SK-N-SH (cell line): Measurements from ENCODE around the gene NSDHL. TPM values are rescaled to one million over a fixed set of nuclear protein-coding genes. Genes with fewer than 3 reads are reported as not detected.
A peak's percentile ranks its signal among the peaks of the same experiment; 100 is the strongest.

Experiments
- CTCF ChIA-PET: fragments of 300-600, 350-600 bp; formaldehyde crosslinking; extraction: SDS; loops from one replicate; lab custom pipeline; 2021; lab: Yijun Ruan, JAX
- POLR2A ChIA-PET: fragments of 350-600 bp; sonication (Branson Sonifier 250); formaldehyde crosslinking; extraction: SDS; loops from one replicate; lab custom pipeline; 2020; ENCODE audit warnings: antibody characterized with exemption, inconsistent platforms; lab: Yijun Ruan, JAX
- DNase-seq: peaks from one replicate; pipeline ENCODE4 v3.0.0; 2012
- H2AFZ ChIP-seq: fragments of 200-600 bp; sonication (generic); 2 replicates; pipeline ENCODE4 v1.8.1; 2016; ENCODE audit warnings: antibody characterized with exemption, mild to moderate bottlenecking, low read depth
- H3F3A ChIP-seq: fragments of 200-600 bp; sonication (generic); replicated peaks from 2 replicates; pipeline ENCODE3; 2016; ENCODE audit warnings: antibody characterized with exemption, mild to moderate bottlenecking; ENCODE audit not compliant: insufficient read depth
- H3K27ac ChIP-seq, 2 experiments: fragments of 200-500 bp in 1 of 2; fragments of 200-600 bp in 1 of 2; sonication (Bioruptor generic) in 1 of 2; sonication (generic), shearing (Covaris generic) in 1 of 2; 2 replicates each; pipeline versions ENCODE4 v1.5.1 to v1.6.1; 2014 to 2016; ENCODE audit warnings: low read depth in 2 of 2, inconsistent platforms in 1 of 2, low read length in 1 of 2, mild to moderate bottlenecking in 1 of 2, mixed read lengths in 1 of 2
- H3K27me3 ChIP-seq: fragments of 200-600 bp; sonication (generic), shearing (Covaris generic); 2 replicates; pipeline ENCODE4 v1.6.1; 2016; ENCODE audit warnings: mixed run types; ENCODE audit not compliant: insufficient read depth
- H3K36me3 ChIP-seq, 2 experiments: fragments of 200-500 bp in 1 of 2; fragments of 200-600 bp in 1 of 2; sonication (Bioruptor generic) in 1 of 2; sonication (generic) in 1 of 2; replicated peaks in 1 of 2; 2 replicates each; pipeline versions ENCODE3 to v1.5.1; 2014 to 2016; ENCODE audit warnings: low read length in 1 of 2, mild to moderate bottlenecking in 1 of 2; ENCODE audit not compliant: insufficient read depth in 2 of 2, control insufficient read depth in 1 of 2
- H3K4me1 ChIP-seq, 2 experiments: fragments of 200-500 bp in 1 of 2; fragments of 200-600 bp in 1 of 2; sonication (Bioruptor generic) in 1 of 2; sonication (generic), shearing (Covaris generic) in 1 of 2; 2 replicates each; pipeline versions ENCODE4 v1.5.1 to v1.6.1; 2014 to 2016; ENCODE audit warnings: low read depth in 1 of 2, low read length in 1 of 2, mixed run types in 1 of 2; ENCODE audit not compliant: insufficient read depth in 2 of 2, control insufficient read depth in 1 of 2
- H3K4me2 ChIP-seq: fragments of 200-600 bp; sonication (generic), shearing (Covaris generic); 2 replicates; pipeline ENCODE4 v1.6.1; 2017; ENCODE audit warnings: mixed run types
- H3K4me3 ChIP-seq, 2 experiments: fragments of 200-500 bp in 1 of 2; fragments of 200-600 bp in 1 of 2; sonication (Bioruptor generic) in 1 of 2; sonication (generic), shearing (Covaris generic) in 1 of 2; 2 replicates each; pipeline versions ENCODE4 v1.5.1 to v1.8.1; 2014 to 2016; ENCODE audit warnings: low read depth in 2 of 2, inconsistent platforms in 1 of 2, low read length in 1 of 2, mild to moderate bottlenecking in 1 of 2, mixed read lengths in 1 of 2, moderate library complexity in 1 of 2
- H3K79me2 ChIP-seq: fragments of 200-600 bp; sonication (generic); 2 replicates; pipeline ENCODE4 v1.8.1; 2017; ENCODE audit warnings: mild to moderate bottlenecking; ENCODE audit not compliant: insufficient read depth
- H3K9ac ChIP-seq: fragments of 200-600 bp; sonication (generic); 2 replicates; pipeline ENCODE4 v1.6.1; 2017; ENCODE audit warnings: mixed run types
- H3K9me2 ChIP-seq: fragments of 200-600 bp; sonication (generic); 2 replicates; pipeline ENCODE4 v1.6.1; 2017; ENCODE audit warnings: mixed run types
- H3K9me3 ChIP-seq: fragments of 200-600 bp; sonication (generic); 2 replicates; pipeline ENCODE4 v1.6.1; 2017; ENCODE audit warnings: mixed run types, mild to moderate bottlenecking, moderate library complexity
- H4K20me1 ChIP-seq: fragments of 200-600 bp; sonication (generic); 2 replicates; pipeline ENCODE4 v1.6.1; 2017; ENCODE audit warnings: mild to moderate bottlenecking, mixed run types; ENCODE audit not compliant: insufficient read depth
- CHD2 ChIP-seq: fragments of 150-350 bp; IDR thresholded peaks from 2 replicates; pipeline ENCODE4 v1.6.1; 2018; ENCODE audit warnings: low read length; ENCODE audit not compliant: partially characterized antibody
- CTCF ChIP-seq: fragments of 200-600 bp; sonication (generic); IDR thresholded peaks from 2 replicates; pipeline ENCODE4 v1.6.1; 2017; ENCODE audit warnings: antibody characterized with exemption, mild to moderate bottlenecking, moderate library complexity
- EP300 ChIP-seq, 2 experiments: IDR thresholded peaks; 2 replicates each; pipeline versions ENCODE4 v1.4.0 to v1.6.1; 2012; ENCODE audit warnings: borderline replicate concordance in 1 of 2, low read depth in 1 of 2, low read length in 1 of 2
- GABPA ChIP-seq: IDR thresholded peaks from 2 replicates; pipeline ENCODE4 v1.4.0; 2012; ENCODE audit warnings: low read depth, mild to moderate bottlenecking
- GATA2 ChIP-seq: sonication (generic); formaldehyde crosslinking; IDR thresholded peaks from 2 replicates; pipeline ENCODE4 v1.5.0; 2020; ENCODE audit warnings: mild to moderate bottlenecking, missing genetic modification reagents
- JUND ChIP-seq: IDR thresholded peaks from 2 replicates; pipeline ENCODE4 v1.4.0; 2012
- MEF2A ChIP-seq: IDR thresholded peaks from 2 replicates; pipeline ENCODE4 v1.4.0; 2012; ENCODE audit warnings: low read depth, borderline replicate concordance
- NRF1 ChIP-seq: IDR thresholded peaks from 2 replicates; pipeline ENCODE4 v1.6.1; 2012; ENCODE audit warnings: low read depth, mild to moderate bottlenecking, low read length
- POLR2AphosphoS5 ChIP-seq: IDR thresholded peaks from 2 replicates; pipeline ENCODE4 v1.6.1; 2012; ENCODE audit warnings: low read depth, low read length
- RAD21 ChIP-seq: IDR thresholded peaks from 2 replicates; pipeline ENCODE4 v1.6.1; 2012; ENCODE audit warnings: mild to moderate bottlenecking, low read length
- RCOR1 ChIP-seq: fragments of 150-350 bp; IDR thresholded peaks from 2 replicates; pipeline ENCODE4 v1.6.1; 2017; ENCODE audit warnings: antibody characterized with exemption, low read length
- SMC3 ChIP-seq: IDR thresholded peaks from 2 replicates; pipeline ENCODE4 v1.6.1; 2012; ENCODE audit warnings: low read depth, low read length, improper control_type of control experiment
- TEAD4 ChIP-seq: IDR thresholded peaks from 2 replicates; pipeline ENCODE4 v1.4.0; 2012; ENCODE audit warnings: mild to moderate bottlenecking, borderline replicate concordance; ENCODE audit not compliant: insufficient read depth
- whole genome bisulfite sequencing: methylation state at CpG from one replicate; pipeline ENCODE4 v1.1.6; 2017; ENCODE audit warnings: low lambda C conversion rate; 5-methylcytosine and 5-hydroxymethylcytosine counted together
- polyA plus RNA-seq, 3 experiments: library from polyadenylated mRNA; depleted of rRNA; stranded (reverse); fragments of >200 nt; gene quantifications; 2 replicates each; pipeline ENCODE4 v1.2.3, GENCODE V29; 2012

The NSDHL gene
- polyA plus RNA-seq, 1 of the 3 experiments (the other 2 are of a cell fraction) = 24.8 TPM

GRCh38 chrX:152913910-152914309, 83.0 kb downstream of the NSDHL start (continued):
- no peak for TF ChIP-seq CHD2
- TF ChIP-seq TEAD4 = no peak
- TF ChIP-seq POLR2AphosphoS5 = no peak
- TF ChIP-seq GATA2 = peak; percentile 71

GRCh38 chrX:152915541-152916241, 84.8 kb downstream of the NSDHL start:
- Histone ChIP-seq H3K9me2 (no peaks in the 10 kb centered on the region), H3K9me3 (no peaks in the 10 kb centered on the region), H3K9ac (no peak overlapping the region), H4K20me1 (no peaks in the 10 kb centered on the region), H3F3A (no peaks in the 10 kb centered on the region), H3K79me2 (no peaks in the 10 kb centered on the region), H2AFZ (no peak overlapping the region), H3K27ac (no peak overlapping the region), H3K4me1 (peaks cover 0 to 14% of the 10 kb centered on the region in 2 experiments; a peak in 1 of 4 replicates), H3K27me3 (peaks cover 11% of the 10 kb centered on the region), H3K4me2 (no peak overlapping the region), H3K36me3 (no peaks in the 10 kb centered on the region), H3K4me3 (no peak overlapping the region)
- ChIA-PET POLR2A (no interaction called here), CTCF (interaction anchor here (1.0 to 5.8 kb wide), 11 partner anchors 9 to 280 kb away, joined by 3 to 71 read pairs (median 6); partner anchors contain the start of genes CETN2, NSDHL and ZNF185)
- no peak for TF ChIP-seq RCOR1
- no peak for TF ChIP-seq EP300 (IDR thresholded peaks at IDR 0.05; ENCODE audit: borderline replicate concordance in 1 of 2, low read depth in 1 of 2, low read length in 1 of 2)
- no peak for TF ChIP-seq GABPA
- TF ChIP-seq JUND = no peak
- peak; percentile 75 for TF ChIP-seq CTCF
- peak; percentile 35; the same call in 1 of the 2 replicates for TF ChIP-seq SMC3
- peak; percentile 57 for TF ChIP-seq RAD21
- TF ChIP-seq NRF1 = no peak
- no peak for TF ChIP-seq MEF2A
- 21% methylated on average over 7 of the region's 13 CpGs for WGBS
- DNase-seq = peak; percentile 77
